ENCODE measurements around the gene EIF4E2.

The EIF4E2 gene

DNA sequence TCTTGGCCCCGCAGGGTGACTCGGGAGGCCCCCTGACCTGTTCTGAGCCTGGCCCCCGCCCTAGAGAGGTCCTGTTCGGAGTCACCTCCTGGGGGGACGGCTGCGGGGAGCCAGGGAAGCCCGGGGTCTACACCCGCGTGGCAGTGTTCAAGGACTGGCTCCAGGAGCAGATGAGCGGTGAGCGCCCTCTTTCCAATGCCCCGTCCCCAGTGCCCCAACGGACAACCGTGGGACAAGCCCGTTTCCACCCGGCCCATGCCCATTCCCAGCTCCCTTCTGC, 27.1 kb upstream of the EIF4E2 start:
- Histone ChIP-seq H3K79me2 (ENCODE audit: low read length) (no peaks in the 10 kb centered on the region), H3K4me2 (ENCODE audit: low read depth, low read length) (no peak overlapping the region), H4K20me1 (ENCODE audit: insufficient read depth, low read length) (no peaks in the 10 kb centered on the region), H3K9me3 (replicated peaks; ENCODE audit: insufficient read depth, low read length) (no peaks in the 10 kb centered on the region), H3K4me1 (ENCODE audit: low read length) (no peaks in the 10 kb centered on the region), H2AFZ (ENCODE audit: low read length) (no peak overlapping the region), H3F3A (ENCODE audit: insufficient read depth, low read length) (no peaks in the 10 kb centered on the region), H3K27ac (ENCODE audit: low read length) (no peak overlapping the region), H3K9me2 (replicated peaks; ENCODE audit: insufficient read depth, low read length) (no peaks in the 10 kb centered on the region), H3K36me3 (replicated peaks; ENCODE audit: insufficient read depth, low read length) (no peaks in the 10 kb centered on the region), H3K27me3 (replicated peaks; ENCODE audit: insufficient read depth, low read length) (peaks cover 59% of the 10 kb centered on the region), H3K4me3 (ENCODE audit: low read length) (no peak overlapping the region), H3K9ac (ENCODE audit: low read length) (no peak overlapping the region)
- no peak for TF ChIP-seq EZH2 (optimal IDR thresholded peaks at IDR 0.05; ENCODE audit: low read depth, low read length)
- no peak for TF ChIP-seq EZH2phosphoT487 (IDR thresholded peaks at IDR 0.05; ENCODE audit: low read length)
- TF ChIP-seq, protein P1, sequence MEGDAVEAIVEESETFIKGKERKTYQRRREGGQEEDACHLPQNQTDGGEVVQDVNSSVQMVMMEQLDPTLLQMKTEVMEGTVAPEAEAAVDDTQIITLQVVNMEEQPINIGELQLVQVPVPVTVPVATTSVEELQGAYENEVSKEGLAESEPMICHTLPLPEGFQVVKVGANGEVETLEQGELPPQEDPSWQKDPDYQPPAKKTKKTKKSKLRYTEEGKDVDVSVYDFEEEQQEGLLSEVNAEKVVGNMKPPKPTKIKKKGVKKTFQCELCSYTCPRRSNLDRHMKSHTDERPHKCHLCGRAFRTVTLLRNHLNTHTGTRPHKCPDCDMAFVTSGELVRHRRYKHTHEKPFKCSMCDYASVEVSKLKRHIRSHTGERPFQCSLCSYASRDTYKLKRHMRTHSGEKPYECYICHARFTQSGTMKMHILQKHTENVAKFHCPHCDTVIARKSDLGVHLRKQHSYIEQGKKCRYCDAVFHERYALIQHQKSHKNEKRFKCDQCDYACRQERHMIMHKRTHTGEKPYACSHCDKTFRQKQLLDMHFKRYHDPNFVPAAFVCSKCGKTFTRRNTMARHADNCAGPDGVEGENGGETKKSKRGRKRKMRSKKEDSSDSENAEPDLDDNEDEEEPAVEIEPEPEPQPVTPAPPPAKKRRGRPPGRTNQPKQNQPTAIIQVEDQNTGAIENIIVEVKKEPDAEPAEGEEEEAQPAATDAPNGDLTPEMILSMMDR (IDR thresholded peaks at IDR 0.05; ENCODE audit: low read length), result no peak
- DNase-seq, result no peak

DNA sequence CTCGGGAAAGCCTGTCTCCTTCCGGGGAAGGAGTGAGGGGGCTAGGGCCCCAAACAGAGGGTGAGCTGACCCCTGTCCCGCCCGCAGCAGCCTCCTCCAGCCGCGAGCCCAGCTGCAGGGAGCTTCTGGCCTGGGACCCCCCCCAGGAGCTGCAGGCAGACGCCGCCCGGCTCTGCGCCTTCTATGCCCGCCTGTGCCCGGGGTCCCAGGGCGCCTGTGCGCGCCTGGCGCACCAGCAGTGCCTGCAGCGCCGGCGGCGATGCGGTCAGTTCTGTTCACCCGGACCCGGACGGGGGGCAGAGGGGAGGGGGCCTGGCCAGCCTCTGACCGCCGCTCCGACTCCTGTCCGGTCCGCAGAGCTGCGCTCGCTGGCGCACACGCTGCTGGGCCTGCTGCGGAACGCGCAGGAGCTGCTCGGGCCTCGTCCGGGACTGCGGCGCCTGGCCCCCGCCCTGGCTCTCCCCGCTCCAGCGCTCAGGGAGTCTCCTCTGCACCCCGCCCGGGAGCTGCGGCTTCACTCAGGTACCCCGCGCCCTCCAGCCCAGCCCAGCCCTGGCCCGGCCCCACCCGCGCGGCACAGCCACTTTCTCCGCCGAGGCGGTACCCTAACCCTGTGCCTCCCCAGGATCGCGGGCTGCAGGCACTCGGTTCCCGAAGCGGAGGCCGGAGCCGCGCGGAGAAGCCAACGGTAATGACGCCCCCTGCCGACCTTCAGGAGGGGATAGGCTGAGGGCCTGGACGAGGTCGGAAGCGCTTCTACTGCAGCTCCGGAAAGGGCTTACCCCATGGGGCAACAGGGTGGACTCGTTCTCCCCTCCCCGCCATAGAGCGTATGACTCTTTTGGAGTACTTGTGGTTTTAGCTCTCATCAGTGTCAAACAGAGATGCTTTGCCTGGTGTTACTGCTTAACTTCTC, 26.5 kb upstream of the EIF4E2 start:
- Histone ChIP-seq H3K27me3 (replicated peaks; ENCODE audit: insufficient read depth, low read length) (peaks cover 54% of the 10 kb centered on the region), H3K4me3 (ENCODE audit: low read length) (no peak overlapping the region), H3F3A (ENCODE audit: insufficient read depth, low read length) (no peaks in the 10 kb centered on the region), H3K4me2 (ENCODE audit: low read depth, low read length) (no peak overlapping the region), H3K36me3 (replicated peaks; ENCODE audit: insufficient read depth, low read length) (no peaks in the 10 kb centered on the region), H2AFZ (ENCODE audit: low read length) (no peak overlapping the region), H3K27ac (ENCODE audit: low read length) (no peak overlapping the region), H3K9me2 (replicated peaks; ENCODE audit: insufficient read depth, low read length) (no peaks in the 10 kb centered on the region), H3K79me2 (ENCODE audit: low read length) (no peaks in the 10 kb centered on the region), H4K20me1 (ENCODE audit: insufficient read depth, low read length) (no peaks in the 10 kb centered on the region), H3K9me3 (replicated peaks; ENCODE audit: insufficient read depth, low read length) (no peaks in the 10 kb centered on the region), H3K4me1 (ENCODE audit: low read length) (no peaks in the 10 kb centered on the region), H3K9ac (ENCODE audit: low read length) (no peak overlapping the region)
- no peak for TF ChIP-seq EZH2phosphoT487 (IDR thresholded peaks at IDR 0.05; ENCODE audit: low read length)
- TF ChIP-seq, protein P1 (IDR thresholded peaks at IDR 0.05; ENCODE audit: low read length), result 0 out of 2 replicates have a peak, but pooled peaks have one; percentile 3
- no peak for DNase-seq

DNA sequence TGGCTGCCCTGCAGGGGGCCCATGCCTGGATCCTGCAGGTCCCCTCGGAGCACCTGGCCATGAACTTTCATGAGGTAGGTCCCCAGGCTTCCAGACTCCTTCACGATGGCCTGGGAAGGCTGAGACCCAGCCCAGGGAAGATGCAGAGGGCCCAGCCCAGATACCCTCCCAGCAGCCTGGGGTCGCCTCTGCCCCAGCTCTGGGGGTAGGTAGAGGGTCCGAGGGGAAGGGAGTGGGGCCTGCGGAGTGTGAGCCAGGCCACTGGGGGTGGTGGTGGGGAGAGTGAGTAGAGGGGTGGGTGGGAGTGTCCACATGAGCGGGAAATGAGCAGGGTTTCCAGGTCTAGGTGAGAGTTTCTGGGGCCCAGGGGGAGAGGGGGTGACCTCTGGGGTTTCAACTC, 25.7 kb upstream of the EIF4E2 start:
- Histone ChIP-seq H4K20me1 (ENCODE audit: insufficient read depth, low read length) (no peaks in the 10 kb centered on the region), H3K27ac (ENCODE audit: low read length) (no peak overlapping the region), H3K79me2 (ENCODE audit: low read length) (no peaks in the 10 kb centered on the region), H3K9me3 (replicated peaks; ENCODE audit: insufficient read depth, low read length) (no peaks in the 10 kb centered on the region), H3K4me2 (ENCODE audit: low read depth, low read length) (no peak overlapping the region), H2AFZ (ENCODE audit: low read length) (no peak overlapping the region), H3K36me3 (replicated peaks; ENCODE audit: insufficient read depth, low read length) (no peaks in the 10 kb centered on the region), H3K9me2 (replicated peaks; ENCODE audit: insufficient read depth, low read length) (no peaks in the 10 kb centered on the region), H3K4me3 (ENCODE audit: low read length) (no peak overlapping the region), H3K27me3 (replicated peaks; ENCODE audit: insufficient read depth, low read length) (peaks cover 47% of the 10 kb centered on the region), H3K9ac (ENCODE audit: low read length) (no peak overlapping the region), H3K4me1 (ENCODE audit: low read length) (no peaks in the 10 kb centered on the region), H3F3A (ENCODE audit: insufficient read depth, low read length) (no peaks in the 10 kb centered on the region)
- no peak for DNase-seq
- TF ChIP-seq EZH2phosphoT487 (IDR thresholded peaks at IDR 0.05; ENCODE audit: low read length) (no peak), EZH2 (optimal IDR thresholded peaks at IDR 0.05; ENCODE audit: low read depth, low read length) (no peak)
- TF ChIP-seq, protein P1 (IDR thresholded peaks at IDR 0.05; ENCODE audit: low read length), result no peak
